NB4 (cell line): Measurements from ENCODE around the gene COL6A3.

Source experiments
- DNase-seq: peaks from one replicate; pipeline ENCODE4 v3.0.0; 2010; ENCODE audit warnings: low read depth
- H3K4me3 ChIP-seq: one replicate; pipeline ENCODE4 v1.5.1; 2011; ENCODE audit warnings: mild to moderate bottlenecking, low read depth, low read length, moderate library complexity
- CTCF ChIP-seq: IDR thresholded peaks from one replicate; pipeline ENCODE4 v1.5.1; 2012; ENCODE audit warnings: low read depth, low read length
- MAX ChIP-seq: IDR thresholded peaks from 2 replicates; pipeline ENCODE4 v1.6.1; 2011; ENCODE audit warnings: low read depth, low read length
- MYC ChIP-seq: IDR thresholded peaks from 2 replicates; pipeline ENCODE4 v1.6.1; 2011; ENCODE audit warnings: low read depth, low read length
- POLR2A ChIP-seq: IDR thresholded peaks from 2 replicates; pipeline ENCODE4 v1.6.1; 2011; ENCODE audit warnings: mild to moderate bottlenecking; ENCODE audit not compliant: insufficient read length; ENCODE audit errors: extremely low read depth

Gene COL6A3

GRCh38 chr2:237456200-237456843 is 42.4 kb upstream of the COL6A3 start:
- no peak overlapping the region for H3K4me3 ChIP-seq
- DNase-seq = no peak
- TF ChIP-seq CTCF (no peak), MYC (no peak), POLR2A (no peak), MAX (no peak)

GRCh38 chr2:237455764-237456163 is 41.8 kb upstream of the COL6A3 start:
- TF ChIP-seq POLR2A (no peak), CTCF (no peak), MYC (no peak), MAX (no peak)
- DNase-seq = no peak
- H3K4me3 ChIP-seq = no peak overlapping the region

GRCh38 chr2:237453671-237454070 is 39.7 kb upstream of the COL6A3 start:
- DNase-seq = no peak
- H3K4me3 ChIP-seq = no peak overlapping the region
- TF ChIP-seq MYC = no peak
- TF ChIP-seq POLR2A = no peak
- TF ChIP-seq MAX = no peak
- no peak for TF ChIP-seq CTCF

GRCh38 chr2:237452861-237453260 is 38.9 kb upstream of the COL6A3 start:
- H3K4me3 ChIP-seq = no peak overlapping the region
- TF ChIP-seq POLR2A = no peak
- no peak for TF ChIP-seq CTCF
- no peak for TF ChIP-seq MYC
- no peak for TF ChIP-seq MAX
- no peak for DNase-seq

GRCh38 chr2:237451643-237452469 is 37.9 kb upstream of the COL6A3 start:
- H3K4me3 ChIP-seq = no peak overlapping the region
- no peak for DNase-seq
- no peak for TF ChIP-seq POLR2A
- no peak for TF ChIP-seq MYC
- TF ChIP-seq CTCF = no peak
- no peak for TF ChIP-seq MAX
